HG02870 (cell line): ENCODE data around the gene NCF2.

Source experiments
- ATAC-seq: cut with Tn5 transposase; IDR thresholded peaks from one replicate; pipeline ENCODE4 v1.9.1; 2021; ENCODE audit warnings: mild to moderate bottlenecking, moderate library complexity; ENCODE audit not compliant: unreplicated experiment

Gene NCF2

DNA sequence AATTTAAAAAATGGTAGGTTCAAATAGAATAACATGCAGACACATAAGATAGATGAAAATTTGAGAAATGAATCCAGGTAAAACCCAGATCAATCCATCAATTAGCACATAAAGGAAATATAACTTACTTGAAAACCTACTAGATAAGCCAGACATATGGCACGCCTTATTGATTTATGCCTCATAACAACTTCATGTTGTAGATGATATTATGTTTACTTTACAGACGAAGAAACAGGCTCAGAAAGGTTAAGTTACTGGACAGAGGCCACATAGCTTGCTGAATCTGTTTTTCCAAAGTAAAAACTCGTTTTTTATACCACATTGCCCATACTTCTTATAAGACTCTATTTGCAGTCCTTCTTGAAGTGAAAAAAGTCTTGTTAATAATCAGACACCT, 22.1 kb upstream of the NCF2 start:
- no peak for ATAC-seq

DNA sequence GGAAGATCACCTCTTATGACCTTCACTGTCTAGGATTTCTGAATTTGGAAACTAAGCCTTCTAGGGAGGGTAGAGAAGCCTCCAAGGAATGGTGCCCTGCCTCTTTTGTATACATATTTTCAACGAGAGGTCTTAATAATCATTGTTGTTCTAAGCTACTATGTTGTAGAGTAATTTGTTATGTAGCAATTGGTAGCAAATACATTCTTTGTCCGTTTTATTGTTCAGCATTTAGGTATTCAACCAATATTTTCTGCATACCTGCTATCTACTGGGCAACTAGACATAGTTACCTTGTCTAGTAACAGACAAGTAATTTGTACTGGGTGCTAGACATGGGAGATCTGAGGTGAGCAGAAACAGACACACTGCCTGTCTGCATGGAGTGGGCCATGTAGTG, 20.8 kb upstream of the NCF2 start:
- no peak for ATAC-seq

- ATAC-seq = no peak
These were observed 19.6 kb upstream of the NCF2 start for GRCh38 chr1:183609759-183610452.

- peak; percentile 50 for ATAC-seq
These were observed 19.1 kb upstream of the NCF2 start for GRCh38 chr1:183609313-183609712.

DNA sequence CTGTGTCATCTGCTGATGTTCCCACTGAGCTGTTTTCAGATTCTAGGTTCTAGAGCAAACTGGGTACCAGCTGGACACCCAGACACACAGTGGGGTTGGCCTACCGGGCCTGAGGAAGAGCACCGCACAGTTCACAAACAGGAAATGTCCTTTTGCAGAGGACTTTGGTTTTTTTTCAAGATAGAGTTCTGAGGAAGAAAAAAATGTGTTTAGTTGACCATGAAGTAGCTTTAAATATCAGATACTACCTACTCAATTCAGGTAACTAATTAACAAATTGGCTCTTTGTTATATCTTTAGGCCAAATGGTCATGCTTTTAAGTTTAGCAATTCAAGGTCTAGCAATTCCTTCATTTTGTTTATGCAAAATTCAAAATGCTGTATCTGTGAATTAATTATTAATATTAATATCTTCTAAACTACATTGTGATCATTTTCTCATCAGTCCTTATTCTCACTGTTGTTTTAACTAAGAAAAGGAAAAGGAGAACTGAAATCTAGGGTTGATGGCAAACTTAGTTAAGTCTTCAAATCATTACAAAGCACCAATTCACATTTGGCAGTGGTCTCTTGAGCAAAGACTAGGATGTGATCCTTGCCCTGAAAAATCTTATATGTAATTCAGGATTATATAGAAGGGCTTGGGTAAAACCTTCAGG, 17.2 kb upstream of the NCF2 start:
- no peak for ATAC-seq

- no peak for ATAC-seq
These were observed 15.6 kb upstream of the NCF2 start for GRCh38 chr1:183605904-183606303.

DNA sequence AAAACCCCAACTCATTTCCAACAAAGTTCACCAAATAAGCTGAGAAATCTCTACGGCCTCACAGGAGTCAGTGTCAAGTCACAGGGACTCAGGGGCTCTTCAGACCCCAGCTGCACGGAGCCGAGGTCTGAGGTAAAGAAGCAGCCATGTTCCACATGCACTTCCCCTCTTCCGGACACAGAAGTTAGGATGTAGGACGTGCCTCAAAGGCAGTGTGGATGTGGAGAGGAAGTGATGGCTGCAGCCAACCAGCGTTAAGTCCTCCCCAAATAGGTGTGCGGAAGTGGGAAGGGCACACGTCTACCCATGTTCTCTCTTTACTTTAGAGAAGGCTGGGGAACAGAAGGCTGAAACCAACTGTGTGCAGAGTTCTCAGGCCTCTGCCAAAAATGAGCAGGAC, 14.6 kb upstream of the NCF2 start:
- no peak for ATAC-seq

DNA sequence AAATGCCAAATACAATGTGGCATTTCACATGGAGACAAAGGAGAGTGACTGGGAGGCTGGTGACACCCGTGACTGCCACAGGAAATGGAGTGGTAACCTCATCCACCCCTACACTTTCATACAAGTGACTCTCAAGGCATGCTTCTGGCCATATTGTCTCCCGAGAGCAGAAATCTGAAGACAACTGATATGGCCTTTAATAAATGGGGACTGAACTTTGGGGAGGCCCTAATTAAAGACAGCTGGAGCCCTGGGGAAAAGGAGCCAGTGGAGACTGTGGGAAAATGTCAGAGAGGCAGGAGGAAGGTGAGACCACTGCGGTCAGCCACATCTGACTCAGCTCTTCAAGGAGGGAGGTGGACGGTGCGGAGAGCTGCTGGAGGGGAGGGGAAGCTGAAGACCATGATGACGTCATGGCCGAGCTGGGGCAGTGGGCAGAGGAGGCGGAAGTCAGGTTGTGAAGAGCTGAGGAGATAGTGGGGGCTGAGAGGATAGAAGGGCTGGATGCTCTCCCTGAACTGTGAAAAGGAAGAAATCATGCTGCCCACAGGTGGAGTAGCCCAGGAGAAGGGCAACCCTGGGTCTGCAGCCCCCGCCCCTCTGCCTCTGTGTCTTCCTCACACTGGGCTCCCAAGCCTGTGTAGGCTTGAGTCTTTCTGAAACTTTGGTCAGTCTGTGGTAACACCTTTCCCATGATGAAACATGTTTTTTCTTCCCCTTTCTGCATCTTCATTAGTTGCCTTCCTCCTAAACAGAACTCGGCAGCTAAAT, 14.0 kb upstream of the NCF2 start:
- ATAC-seq = peak; percentile 60

DNA sequence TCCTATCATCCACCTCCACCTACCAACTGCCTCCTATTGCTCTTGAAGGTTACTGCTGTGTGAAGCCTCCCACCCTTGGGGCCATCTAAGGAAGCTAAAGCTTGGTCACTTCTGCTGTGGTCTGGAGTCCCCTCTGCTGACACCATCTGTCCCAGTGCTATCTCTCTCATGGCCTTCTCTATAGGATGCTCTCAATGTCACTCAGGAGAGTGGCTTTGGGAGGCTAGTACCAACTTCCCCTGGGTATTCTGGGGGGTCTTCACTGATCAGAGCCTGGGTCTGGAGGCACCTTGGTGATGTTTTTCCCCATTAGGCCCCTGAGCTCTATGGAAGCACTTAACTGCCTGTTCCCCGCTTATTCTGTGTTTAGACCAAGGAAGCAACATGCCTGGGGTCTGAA, 12.3 kb upstream of the NCF2 start:
- ATAC-seq = no peak

DNA sequence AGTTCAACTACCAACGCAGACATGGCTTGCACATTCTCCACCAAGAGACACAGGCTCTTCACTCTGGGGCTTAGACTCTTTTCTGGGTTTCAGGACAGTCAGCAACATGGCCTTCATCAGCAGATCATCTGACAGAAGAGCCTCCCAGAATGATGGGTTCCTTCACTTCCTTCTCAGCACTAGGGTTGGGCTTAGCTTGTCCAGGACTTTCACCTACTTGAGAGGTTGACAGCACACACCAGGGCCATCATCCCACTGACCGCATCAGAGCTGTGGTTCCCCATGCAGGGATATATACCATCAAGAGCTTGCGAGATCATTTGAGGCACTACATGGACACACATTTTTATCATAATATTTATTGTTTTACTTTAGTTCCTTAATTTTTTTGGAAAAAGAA, 10.4 kb upstream of the NCF2 start:
- ATAC-seq = no peak

GRCh38 chr1:183600136-183600535, 9.9 kb upstream of the NCF2 start:
- no peak for ATAC-seq

- peak; percentile 39 for ATAC-seq
These were observed 8.1 kb upstream of the NCF2 start for GRCh38 chr1:183598386-183598785.

- ATAC-seq = no peak
These were observed 7.5 kb upstream of the NCF2 start for GRCh38 chr1:183597656-183598347.

- no peak for ATAC-seq
These were observed 6.2 kb upstream of the NCF2 start for GRCh38 chr1:183596500-183596899.

GRCh38 chr1:183595537-183595936, 5.3 kb upstream of the NCF2 start:
- no peak for ATAC-seq

DNA sequence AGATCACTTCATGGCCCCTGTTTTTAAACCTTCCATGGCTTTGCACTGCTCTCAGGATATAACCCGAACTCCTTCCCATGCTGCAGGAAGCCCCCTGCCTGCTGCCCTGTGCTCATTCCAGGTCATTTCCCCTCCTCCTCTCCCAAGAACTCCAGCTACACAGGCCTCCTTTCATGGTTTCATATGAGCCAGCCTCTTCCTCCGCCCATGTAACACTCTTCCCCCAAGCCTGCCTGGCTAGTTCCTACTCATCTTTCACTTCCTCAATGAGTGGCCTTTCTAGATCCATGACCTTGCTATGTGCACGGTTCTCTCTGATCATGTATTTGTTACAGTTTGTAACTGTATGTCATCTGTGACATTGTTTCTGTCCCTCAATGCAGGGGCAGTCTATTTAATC, 3.1 kb upstream of the NCF2 start:
- peak; percentile 45 for ATAC-seq

DNA sequence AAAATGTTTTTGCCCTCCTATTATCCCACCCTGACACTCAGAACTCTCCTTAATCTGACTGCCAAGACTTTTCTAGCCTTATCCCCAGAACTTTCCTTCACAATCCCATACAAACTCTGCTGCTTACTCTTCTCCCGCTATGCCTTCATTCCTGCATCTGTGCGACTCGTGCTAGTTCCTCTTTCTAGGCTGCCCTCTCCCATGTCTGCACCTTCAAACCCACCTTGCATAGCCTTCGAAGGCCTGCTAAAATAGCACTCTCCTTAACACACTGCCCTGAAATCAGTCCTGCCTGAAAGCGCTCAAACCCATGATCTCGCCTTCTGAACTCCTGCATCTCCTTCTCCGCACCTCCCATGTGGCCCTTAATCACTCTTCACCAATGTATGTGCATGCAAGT, 2.5 kb upstream of the NCF2 start:
- no peak for ATAC-seq

DNA sequence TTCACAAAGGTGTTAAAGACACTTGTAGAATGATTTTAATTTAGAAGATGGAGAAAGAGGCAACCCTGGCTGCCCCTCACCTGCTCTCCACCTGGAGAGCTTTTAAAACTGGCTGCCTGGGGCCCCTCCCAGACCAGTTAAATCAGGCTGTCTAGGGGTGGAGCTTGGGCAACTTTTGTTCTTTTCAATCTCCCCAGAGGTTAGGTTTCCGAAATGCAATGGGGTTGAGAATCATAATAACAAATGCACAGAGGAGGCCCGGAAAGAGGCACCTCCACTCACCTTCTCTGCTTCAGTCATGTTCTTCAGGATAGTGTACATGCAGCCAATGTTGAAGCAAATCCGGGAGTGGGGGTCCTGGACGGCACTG, 400 bp downstream of the NCF2 start:
- no peak for ATAC-seq

DNA sequence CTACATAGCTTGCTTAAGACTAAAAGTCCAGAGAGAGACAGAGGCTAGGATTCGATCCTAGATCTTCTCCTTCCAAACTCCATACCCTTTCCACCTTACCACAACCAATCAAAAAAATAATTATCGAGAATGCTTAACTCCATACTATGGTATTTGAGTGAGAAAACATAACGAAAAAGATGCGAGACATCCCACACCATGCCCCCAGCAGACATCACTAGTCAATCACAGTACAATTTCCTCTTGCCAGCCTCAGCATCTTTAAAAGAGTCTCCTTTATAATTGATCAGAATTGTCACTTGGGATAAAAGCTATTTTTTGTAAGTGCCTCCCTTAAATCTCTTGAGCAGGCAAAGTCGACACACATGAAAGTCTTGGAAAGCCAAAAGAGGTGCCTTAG, 875 bp downstream of the NCF2 start:
- no peak for ATAC-seq

DNA sequence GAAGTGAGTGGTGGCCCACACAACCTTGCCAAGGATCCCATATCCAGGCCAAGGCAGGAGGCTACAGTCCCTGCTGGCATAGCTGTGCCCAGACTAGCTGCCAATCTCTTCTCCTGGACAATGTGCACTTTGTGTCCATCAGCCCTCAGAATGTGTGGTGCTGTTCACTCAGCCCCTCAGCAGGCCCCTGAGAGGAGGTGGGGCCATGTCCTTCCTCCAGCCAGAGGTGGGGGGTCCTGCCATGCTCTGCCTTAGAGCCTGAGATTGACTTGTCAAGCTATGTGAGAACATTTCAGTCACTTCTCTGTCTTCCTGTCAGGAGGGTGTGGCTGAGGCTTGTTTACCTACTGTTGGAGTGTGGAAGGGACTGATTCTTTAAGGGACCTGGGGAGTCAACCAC, 1.4 kb downstream of the NCF2 start:
- ATAC-seq = no peak

DNA sequence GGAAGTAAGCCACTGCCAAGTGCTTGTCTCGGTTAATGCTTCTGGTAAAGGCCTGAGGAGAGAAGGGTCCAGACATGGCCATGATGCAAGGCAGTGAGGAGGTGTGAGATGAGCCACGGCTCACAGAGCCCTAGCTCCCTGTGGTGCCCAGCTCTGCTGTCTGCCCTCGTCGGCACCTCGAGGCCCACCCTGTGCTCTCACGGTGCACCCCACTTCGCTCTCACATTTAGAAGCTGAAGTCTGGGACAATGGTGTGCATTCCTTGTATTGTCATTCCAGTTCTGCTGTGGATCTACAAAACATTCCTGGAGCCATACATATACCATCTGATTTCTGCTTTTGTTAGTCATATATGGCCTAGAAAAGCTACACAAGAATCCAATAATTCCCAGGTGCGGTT, 3.3 kb downstream of the NCF2 start:
- no peak for ATAC-seq

- ATAC-seq = no peak
These were observed 3.8 kb downstream of the NCF2 start for GRCh38 chr1:183586455-183586854.
